Left ventricle myocardium superior (tissue), 1 donor: Measurements from ENCODE around the gene ST7L. TPM values are rescaled to one million over a fixed set of nuclear protein-coding genes. Genes with fewer than 3 reads are reported as not detected.

Source experiments
- ATAC-seq: fragments of 200-7000 bp; cut with Tn5 transposase; one replicate; pipeline ENCODE4 v1.9.1; 2020; ENCODE audit warnings: mild to moderate bottlenecking, moderate library complexity
- DNase-seq: peaks from one replicate; pipeline ENCODE4 v3.0.0-alpha.2; 2020
- intact Hi-C: fragments of 100-400 bp; cut with micrococcal nuclease; formaldehyde crosslinking; loops from one replicate; pipeline ENCODE4 v1.11.0; 2022
- total RNA-seq: library from RNA; stranded (reverse); fragmentation: NEBNext Ultra II Directional; extraction: Animal tissue kit (Norgen Biotek cat#: 25700); gene quantifications from one replicate; pipeline ENCODE4 v1.2.1, GENCODE V29; 2021
- donor health status: DM: no; HTN: yes; CAD: no; lungs with severe emphysema.

The ST7L gene
- total RNA-seq, 1 donor from 2014 or later: 12.7 TPM

GRCh38 chr1:112620377-112620695 is 1.4 kb upstream of the ST7L start:
- intact Hi-C loops: no loop called here
- ATAC-seq (no peak), DNase-seq (no peak)

GRCh38 chr1:112619518-112620376 is 806 bp upstream of the ST7L start, which contains the start of gene CAPZA1:
TSS of gene CAPZA1 (plus strand) at chr1:112619832. CDS start at chr1:112619845, 13 bp downstream.
- DNase-seq (peak; percentile 95), ATAC-seq (peak; percentile 99)
- intact Hi-C loops: no loop called here

GRCh38 chr1:112618114-112618720 is 724 bp downstream of the ST7L start:
- no peak for ATAC-seq
- intact Hi-C loops: no loop called here
- DNase-seq: no peak

GRCh38 chr1:112614460-112615065 is 4.4 kb downstream of the ST7L start:
- no peak for ATAC-seq
- intact Hi-C loops: no loop called here
- no peak for DNase-seq

- DNase-seq: no peak
- intact Hi-C loops: no loop called here
- ATAC-seq: no peak
These were observed 13.2 kb downstream of the ST7L start for GRCh38 chr1:112605633-112606327.

- intact Hi-C loops: no loop called here
- no peak for ATAC-seq
- no peak for DNase-seq
These were observed 15.4 kb downstream of the ST7L start for GRCh38 chr1:112603541-112603940.

- ATAC-seq (no peak), DNase-seq (no peak)
- intact Hi-C loops: no loop called here
These were observed 15.9 kb downstream of the ST7L start for GRCh38 chr1:112603012-112603411.

- ATAC-seq (no peak), DNase-seq (no peak)
- intact Hi-C loops: no loop called here
These were observed 19.5 kb downstream of the ST7L start for GRCh38 chr1:112599477-112599876.

GRCh38 chr1:112594208-112594876 is 24.6 kb downstream of the ST7L start:
- no peak for DNase-seq
- intact Hi-C loops: no loop called here
- ATAC-seq: no peak

- ATAC-seq: no peak
- intact Hi-C loops: no loop called here
- no peak for DNase-seq
These were observed 29.2 kb downstream of the ST7L start for GRCh38 chr1:112589766-112590165.

GRCh38 chr1:112583366-112583765 is 35.6 kb downstream of the ST7L start:
- DNase-seq (no peak), ATAC-seq (no peak)
- intact Hi-C loops: no loop called here

GRCh38 chr1:112581586-112582192 is 37.3 kb downstream of the ST7L start:
- DNase-seq (no peak), ATAC-seq (no peak)
- intact Hi-C loops: no loop called here

GRCh38 chr1:112579801-112580510 is 39.0 kb downstream of the ST7L start:
- intact Hi-C loops: no loop called here
- DNase-seq (no peak), ATAC-seq (no peak)

- ATAC-seq (no peak), DNase-seq (no peak)
- intact Hi-C loops: no loop called here
These were observed 42.7 kb downstream of the ST7L start for GRCh38 chr1:112576240-112576639.

GRCh38 chr1:112575154-112575804 is 43.7 kb downstream of the ST7L start:
- no peak for ATAC-seq
- DNase-seq: no peak
- intact Hi-C loops: no loop called here

- intact Hi-C loops: no loop called here
- DNase-seq (no peak), ATAC-seq (no peak)
These were observed 53.1 kb downstream of the ST7L start for GRCh38 chr1:112565800-112566199.

GRCh38 chr1:112564081-112564480 is 54.9 kb downstream of the ST7L start:
- intact Hi-C loops: no loop called here
- no peak for ATAC-seq
- DNase-seq: no peak

- intact Hi-C loops: no loop called here
- no peak for ATAC-seq
- DNase-seq: no peak
These were observed 55.6 kb downstream of the ST7L start for GRCh38 chr1:112563341-112563740.
